Activated CD4-positive, CD25-positive, alpha-beta regulatory T cell treated with anti-CD3 and anti-CD28 coated beads, Interleukin-2, amount 50 U/mL, for 24 hours (primary cell): ENCODE data around the gene SLC16A10.
"Not testable (repeated sequence)": the region's sequence is repeated elsewhere in the genome, so short reads cannot be mapped to it uniquely, and the experiment has no call there.

ENCODE experiments used
- ATAC-seq, 2 donors: fragments of 150-1000 bp; cut with Tn5 transposase; one replicate each; pipeline ENCODE4 v1.10.0; 2021; ENCODE audit warnings: mild to moderate bottlenecking in 1 of 2, moderate library complexity in 1 of 2

The SLC16A10 gene

GRCh38 chr6:111087871-111088667, 766 bp downstream of the SLC16A10 start:
- peak; percentile 62 to 67 for ATAC-seq

- ATAC-seq = no peak
These were observed 1.3 kb downstream of the SLC16A10 start for GRCh38 chr6:111088668-111089003.

GRCh38 chr6:111090766-111091165, 3.5 kb downstream of the SLC16A10 start:
- ATAC-seq = no peak

- ATAC-seq = no peak
These were observed 4.7 kb downstream of the SLC16A10 start for GRCh38 chr6:111091987-111092386.

- not testable (repeated sequence) for ATAC-seq
These were observed 8.2 kb downstream of the SLC16A10 start for GRCh38 chr6:111095488-111095887.

- peak; percentile 89 to 94 for ATAC-seq
These were observed 8.9 kb downstream of the SLC16A10 start for GRCh38 chr6:111096246-111096645.

- ATAC-seq = no peak
These were observed 11.3 kb downstream of the SLC16A10 start for GRCh38 chr6:111098597-111098996.

GRCh38 chr6:111101987-111102386, 14.7 kb downstream of the SLC16A10 start:
- ATAC-seq = no peak

GRCh38 chr6:111105578-111105977, 18.3 kb downstream of the SLC16A10 start:
- ATAC-seq = peak; percentile 91 to 93

- ATAC-seq = no peak
These were observed 20.3 kb downstream of the SLC16A10 start for GRCh38 chr6:111107589-111107988.

GRCh38 chr6:111110036-111110435, 22.7 kb downstream of the SLC16A10 start:
- no peak for ATAC-seq

- peak; percentile 96 to 97 for ATAC-seq
These were observed 26.2 kb downstream of the SLC16A10 start for GRCh38 chr6:111113336-111114086.

- peak; percentile 57 to 66 for ATAC-seq
These were observed 26.8 kb downstream of the SLC16A10 start for GRCh38 chr6:111114087-111114443.

- ATAC-seq = no peak
These were observed 27.2 kb downstream of the SLC16A10 start for GRCh38 chr6:111114482-111114881.

GRCh38 chr6:111118826-111119225, 31.5 kb downstream of the SLC16A10 start:
- no peak for ATAC-seq

- no peak for ATAC-seq
These were observed 32.4 kb downstream of the SLC16A10 start for GRCh38 chr6:111119571-111120329.

GRCh38 chr6:111121789-111122350, 34.6 kb downstream of the SLC16A10 start:
- no peak for ATAC-seq

GRCh38 chr6:111122458-111123286, 35.4 kb downstream of the SLC16A10 start:
- ATAC-seq = no peak

- ATAC-seq = no peak
These were observed 37.1 kb downstream of the SLC16A10 start for GRCh38 chr6:111124406-111124805.

GRCh38 chr6:111129013-111129412, 41.7 kb downstream of the SLC16A10 start:
- ATAC-seq = no peak

GRCh38 chr6:111131018-111131417, 43.7 kb downstream of the SLC16A10 start:
- ATAC-seq = not testable (repeated sequence)

GRCh38 chr6:111132669-111133068, 45.4 kb downstream of the SLC16A10 start:
- not testable (repeated sequence) for ATAC-seq
